HG03064 (cell line): ENCODE measurements around the gene GGT6.

Experiments
- ATAC-seq: cut with Tn5 transposase; IDR thresholded peaks from one replicate; pipeline ENCODE4 v1.9.1; 2021; ENCODE audit warnings: low read depth; ENCODE audit not compliant: unreplicated experiment

Gene GGT6

DNA sequence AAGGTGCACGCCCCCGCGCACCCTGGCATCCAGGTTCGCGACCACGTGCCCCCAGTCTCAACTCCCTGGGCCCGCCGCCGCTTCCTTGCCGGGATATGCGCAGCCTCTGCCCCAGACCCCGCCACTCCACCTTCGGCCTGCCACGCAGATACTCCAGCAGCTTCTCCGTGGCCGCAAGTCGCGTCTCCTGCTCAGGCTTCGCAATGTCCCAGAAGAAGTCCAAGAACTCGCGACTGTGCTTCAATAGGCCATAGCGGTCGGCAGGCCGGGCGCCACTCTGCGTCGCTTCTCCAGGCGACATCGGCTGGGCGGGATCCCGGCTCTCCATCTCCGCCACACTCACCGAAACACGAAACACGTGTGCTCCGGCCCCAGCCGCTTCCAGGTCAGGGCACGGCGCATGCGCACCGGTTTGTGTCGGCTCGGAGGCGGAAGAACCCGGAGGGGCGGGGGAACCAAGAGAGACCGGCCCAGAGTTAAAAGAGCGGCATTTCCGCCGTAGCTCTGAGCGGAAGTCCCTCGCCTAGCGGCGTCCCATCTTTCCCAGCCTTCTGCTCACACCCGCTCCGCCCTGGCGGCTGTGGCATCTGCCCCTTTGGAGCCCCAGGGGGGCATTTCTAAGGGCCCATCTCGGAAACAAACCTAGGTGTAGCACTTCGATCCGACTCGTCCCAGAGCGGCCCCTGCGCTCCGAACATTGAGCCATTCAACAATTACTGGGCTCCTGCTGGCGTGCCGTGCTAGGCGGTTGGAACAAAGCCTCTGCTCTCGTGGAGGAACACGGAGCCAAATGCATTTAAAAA lies 5.2 kb downstream of the GGT6 start, which contains the start of gene MYBBP1A:
Gene MYBBP1A, minus strand, starts transcription at position 388 of the 803 bp plus-strand sequence. Its CDS starts 60 bp downstream, at position 328.
- ATAC-seq: peak; percentile 86

DNA sequence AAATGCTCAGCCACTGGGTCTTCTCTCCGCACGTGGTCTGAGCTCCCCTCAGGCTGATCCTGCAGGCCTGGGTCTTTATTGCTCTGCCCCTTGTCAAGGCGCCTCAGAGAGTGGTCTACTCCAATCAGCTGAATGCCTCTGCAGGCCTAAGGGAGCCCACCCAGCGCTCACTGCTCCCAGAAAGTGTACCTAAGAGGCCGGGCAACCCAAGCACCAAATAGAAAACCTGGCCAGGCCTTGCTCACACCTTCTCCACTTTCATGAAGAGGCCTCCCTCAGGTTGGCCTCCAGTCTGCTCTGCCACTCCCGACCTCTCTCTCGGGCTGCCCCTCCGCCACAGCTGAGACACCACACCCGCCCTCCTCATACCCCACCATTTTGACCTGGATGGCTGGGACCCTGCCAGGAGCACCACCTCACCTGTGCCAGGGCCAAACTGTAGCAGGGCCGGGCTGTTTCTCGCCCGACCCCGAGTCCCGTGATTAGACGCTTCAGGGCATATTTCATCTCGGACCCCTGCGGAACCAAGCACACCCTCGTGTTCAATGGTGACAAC lies 5.9 kb downstream of the GGT6 start:
- no peak for ATAC-seq

DNA sequence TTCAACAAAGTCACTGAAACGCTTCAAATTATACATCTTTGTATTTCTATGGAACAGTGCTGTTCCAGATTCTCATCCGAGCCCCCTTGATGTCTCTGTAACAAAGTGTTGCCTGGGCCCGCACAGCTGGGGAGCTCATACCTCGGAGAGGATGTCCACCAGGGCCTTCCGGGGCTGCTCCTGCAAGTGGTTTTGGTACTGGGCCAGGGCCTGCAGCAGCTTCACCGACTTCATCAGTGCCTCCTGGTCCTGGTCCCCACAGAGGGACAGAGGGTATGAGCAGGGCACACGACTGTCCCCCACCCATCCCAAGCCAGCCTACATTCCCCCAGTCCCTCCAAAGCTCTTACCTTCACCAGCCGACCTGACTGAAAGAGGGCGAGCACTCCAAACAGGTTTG lies 6.7 kb downstream of the GGT6 start:
- ATAC-seq: no peak

DNA sequence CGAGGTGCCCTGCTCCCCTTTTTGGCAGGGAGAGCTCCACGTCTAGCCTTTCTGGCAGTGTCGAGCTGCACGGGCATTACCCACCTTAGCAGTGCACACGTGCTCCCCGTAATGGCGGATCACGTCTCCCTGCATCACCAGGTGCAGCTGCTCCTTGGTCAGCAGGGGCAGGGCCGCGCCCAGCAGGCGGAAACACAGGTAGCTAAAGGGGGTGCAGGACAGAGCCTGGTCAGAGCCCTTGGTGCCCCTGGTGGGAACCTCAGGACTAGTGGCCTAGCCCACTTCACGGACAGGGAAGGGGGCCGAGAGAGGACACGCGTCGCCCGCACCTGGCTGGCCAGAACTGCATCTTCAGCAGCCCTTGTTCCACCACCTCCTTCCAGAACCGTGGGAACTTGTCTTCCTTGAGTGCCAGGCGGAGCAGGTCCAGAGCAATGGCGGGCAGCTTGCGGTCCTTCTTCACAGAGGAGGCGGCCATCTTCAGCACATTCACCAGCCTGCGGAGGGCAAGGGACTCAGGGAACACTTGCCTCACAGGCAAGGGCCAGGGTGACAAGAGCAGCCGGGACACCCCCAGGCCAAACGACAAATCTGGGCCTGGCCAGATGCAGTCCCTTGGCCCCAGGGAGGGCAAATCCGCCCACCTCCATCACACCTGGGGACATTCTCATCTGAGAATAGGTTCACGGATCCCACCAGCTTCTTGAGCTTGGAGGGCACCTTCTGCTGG lies 8.4 kb downstream of the GGT6 start:
- no peak for ATAC-seq

DNA sequence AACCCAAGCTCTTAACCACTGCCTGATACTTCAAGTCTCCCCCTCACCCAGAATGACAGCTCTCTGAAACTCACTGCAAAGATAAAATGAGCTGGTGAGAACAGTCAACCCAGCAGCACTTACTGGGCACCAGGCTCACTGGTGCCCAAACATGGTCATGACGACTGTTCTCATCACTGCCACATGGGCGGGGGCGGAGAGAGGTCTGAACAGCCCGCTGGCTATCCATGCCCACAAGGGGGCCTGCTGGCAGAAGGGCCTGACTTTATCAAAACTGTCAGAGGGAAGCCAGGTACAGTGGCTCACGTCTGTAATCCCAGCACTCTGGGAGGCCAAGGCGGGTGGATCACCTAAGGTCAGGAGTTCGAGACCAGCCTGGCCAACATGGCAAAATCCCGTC lies 9.2 kb downstream of the GGT6 start:
- no peak for ATAC-seq

DNA sequence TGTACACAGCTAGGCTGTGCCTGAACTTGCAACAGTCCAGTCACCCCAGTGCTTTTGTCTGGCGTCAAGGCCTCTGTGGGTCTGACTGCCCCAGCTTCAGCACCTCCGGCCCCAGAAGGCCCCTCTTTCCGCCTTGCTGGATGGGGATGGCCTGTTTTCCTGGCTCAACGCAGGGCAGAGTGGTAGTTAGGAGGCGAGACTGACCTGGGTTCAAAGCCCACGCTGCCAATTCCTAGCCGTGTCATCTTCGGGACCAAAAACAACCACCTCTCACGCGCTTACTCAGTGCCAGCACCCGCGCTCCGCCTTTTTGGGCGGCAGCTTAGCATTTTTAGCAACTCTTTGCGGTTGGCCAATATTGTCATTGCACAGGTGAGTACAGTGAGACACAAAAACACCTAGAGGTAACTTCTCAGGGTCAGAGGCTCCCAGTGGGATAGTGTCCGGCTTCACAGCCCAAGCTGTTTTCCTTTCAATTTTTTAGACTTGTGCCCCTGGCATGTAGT lies 9.8 kb downstream of the GGT6 start:
- ATAC-seq: no peak

DNA sequence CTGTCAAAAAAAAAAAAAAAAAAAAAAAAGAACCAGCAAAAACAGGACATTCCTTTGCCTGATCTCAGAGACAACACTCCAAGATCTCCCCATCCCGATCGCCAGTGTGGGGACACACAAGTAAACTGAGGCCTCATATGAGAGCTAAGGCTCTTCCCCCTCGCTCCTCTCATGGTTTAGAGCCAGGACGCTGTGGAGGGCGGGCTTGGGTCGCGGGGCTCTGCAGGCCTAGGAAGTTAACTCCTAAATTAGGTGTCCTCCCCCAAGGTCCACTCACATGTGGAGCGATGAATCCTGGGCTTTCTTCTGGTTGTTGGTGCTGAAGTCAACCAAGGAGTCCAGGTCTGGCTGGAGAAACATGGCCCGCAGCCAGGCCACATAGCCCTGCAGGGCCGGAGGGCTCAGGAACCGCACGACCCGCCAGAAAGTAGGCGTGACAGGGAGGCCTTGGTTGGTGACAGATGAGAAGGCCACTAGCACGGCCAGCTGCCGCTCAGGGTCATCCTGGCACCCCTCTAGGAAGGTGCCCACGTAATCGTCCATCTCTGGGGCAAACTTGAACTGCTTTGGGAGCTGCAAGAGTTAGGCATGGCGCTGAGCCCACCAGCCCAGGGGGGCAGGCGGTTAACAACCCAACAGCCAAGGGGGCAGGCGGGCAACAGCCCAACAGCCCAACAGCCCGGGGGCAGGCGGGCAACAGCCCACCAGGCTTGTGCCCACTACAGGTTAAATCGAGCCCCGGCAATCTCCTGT lies 10.4 kb downstream of the GGT6 start:
- ATAC-seq: no peak

DNA sequence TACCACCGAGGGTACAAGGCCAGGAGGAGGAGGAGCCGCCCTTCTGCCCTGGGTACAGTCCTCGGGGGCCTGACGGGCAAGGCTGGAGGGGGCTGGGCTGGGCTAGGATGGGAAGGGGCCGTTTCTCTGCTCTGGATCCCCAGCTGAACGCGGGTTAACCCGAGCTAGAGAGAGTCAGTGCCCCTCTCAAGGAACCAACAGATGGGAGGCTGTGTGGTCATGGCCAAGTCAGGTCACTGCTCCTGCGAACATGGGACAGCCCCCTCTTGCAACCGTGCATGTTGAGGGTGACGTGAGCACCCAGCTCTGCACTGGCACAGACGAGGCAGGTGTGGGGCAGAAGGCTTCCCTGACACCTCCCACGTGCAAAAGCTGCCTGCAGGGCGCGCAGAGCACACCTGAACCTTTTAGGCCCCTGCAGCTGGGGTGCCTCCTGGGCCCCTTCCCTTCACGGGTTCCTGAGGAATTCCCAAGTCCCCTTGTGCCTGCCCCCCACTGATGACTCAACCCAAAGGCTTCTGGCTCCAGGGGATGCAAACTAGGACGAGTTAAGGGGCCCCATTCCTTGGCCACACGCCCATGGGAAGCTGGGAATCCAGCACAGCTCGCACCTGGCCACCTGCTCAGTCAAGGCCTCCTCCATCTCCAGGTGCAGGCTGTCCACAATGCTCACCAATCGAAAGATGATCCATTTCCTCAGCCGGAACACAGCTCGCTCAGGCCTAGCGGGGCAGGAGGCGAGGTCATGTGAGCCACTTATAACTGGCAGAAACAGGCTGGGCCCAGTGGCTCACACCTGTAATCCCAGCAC lies 11.5 kb downstream of the GGT6 start:
- no peak for ATAC-seq

DNA sequence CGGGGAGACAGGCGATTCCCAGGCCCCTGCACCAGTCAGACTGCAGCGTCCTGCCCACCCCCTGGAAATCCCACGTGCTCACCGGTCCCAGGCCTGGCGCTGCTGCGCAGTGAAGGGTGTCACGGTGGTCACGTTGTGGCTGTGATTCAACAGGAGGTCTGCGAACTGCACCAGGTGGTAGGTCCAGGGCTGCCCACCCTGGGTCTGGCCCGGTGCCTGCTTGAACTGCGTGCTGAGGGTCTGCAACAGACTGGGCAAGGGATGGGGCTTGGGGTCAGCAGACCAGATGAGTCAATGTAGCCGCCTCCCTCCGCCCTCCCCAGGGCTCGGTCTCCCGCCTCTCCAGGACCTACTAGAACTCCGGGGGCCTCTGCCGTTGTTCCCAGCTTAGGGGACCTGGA lies 12.3 kb downstream of the GGT6 start:
- no peak for ATAC-seq

DNA sequence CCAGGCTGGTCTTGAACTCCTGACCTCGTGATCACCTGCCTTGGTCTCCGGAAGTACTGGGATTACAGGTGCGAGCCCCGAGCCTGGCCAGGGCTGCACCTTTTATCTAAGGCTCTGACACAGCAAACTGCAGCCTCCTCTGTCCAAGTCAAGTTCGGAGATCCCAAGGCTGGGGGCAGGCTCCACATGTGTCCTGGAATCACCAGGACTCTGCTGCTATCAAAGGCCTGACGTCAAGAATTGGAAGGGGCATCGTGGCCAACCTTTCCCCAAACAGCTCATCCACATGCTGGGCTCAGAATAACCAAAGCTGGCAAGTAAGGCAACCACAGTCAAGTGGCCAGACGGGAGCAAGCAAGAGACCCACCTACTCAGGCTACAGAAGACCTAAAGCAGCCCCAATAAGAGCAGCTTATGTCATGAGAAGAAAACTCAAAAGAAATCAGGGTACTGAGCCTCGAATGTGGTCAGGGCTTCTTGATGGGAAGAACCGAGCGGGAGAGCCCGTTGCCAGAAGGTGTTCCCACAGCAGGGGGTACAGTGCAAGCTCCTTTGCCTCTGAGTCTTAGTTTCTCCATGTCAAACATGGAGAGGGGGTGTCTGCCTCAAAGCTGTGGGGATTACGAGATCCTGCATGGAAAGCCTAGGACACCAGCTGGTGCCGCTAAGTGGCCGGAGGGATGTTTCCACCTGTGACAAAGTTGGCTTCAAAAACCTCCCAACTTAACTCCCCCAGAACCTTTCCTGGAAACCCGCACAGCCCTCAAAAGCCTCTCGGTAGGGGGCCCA lies 13.1 kb downstream of the GGT6 start:
- ATAC-seq: no peak

DNA sequence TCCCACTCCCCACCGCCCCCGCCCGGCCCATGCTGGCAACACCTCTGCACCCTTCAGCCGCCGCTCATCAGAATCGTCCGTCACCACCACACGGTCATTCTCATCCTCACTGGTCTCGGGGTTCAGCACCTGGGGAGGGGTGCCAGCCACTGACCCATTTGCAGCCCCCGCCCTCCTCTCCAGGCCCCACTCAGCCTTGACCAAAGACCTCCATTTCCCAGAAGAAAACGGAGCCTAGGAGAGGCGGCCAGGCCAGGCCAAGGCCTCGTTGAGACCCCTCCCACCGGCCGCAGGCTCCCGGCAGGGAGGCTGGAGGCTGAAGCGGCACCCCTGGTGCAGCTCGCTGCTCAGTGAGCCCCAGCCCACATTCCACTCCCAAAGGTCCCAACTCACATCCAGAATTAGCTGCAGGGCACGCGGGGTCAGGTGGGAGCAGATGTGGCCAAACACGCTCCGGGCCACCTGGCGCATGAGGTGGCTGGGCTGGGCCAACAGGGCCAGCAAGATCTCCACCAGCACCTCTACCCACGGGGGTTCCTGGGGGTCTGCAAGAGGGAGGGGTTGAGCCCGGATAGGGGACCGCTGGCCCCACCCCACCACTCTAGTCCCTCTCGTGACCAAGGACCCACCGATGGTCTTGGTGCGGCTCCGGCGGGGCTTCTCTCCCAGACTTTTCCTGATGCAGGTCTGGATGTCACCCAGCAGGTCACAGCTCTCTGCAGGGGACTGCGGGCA lies 15.0 kb downstream of the GGT6 start:
- ATAC-seq: no peak

DNA sequence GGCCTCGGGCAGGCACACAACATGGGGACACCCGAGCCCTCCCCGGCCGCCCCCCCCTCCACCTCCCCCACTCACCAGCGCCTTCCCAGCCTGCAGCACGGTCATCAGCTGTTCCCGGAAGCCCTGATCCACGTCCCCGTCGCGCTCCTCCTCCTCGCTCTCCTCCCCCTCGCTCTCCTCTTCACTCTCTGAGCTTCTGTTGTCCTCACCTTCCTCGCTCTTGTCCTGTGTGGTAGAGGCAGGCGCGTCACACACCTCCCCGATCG lies 15.5 kb downstream of the GGT6 start:
- ATAC-seq: no peak

DNA sequence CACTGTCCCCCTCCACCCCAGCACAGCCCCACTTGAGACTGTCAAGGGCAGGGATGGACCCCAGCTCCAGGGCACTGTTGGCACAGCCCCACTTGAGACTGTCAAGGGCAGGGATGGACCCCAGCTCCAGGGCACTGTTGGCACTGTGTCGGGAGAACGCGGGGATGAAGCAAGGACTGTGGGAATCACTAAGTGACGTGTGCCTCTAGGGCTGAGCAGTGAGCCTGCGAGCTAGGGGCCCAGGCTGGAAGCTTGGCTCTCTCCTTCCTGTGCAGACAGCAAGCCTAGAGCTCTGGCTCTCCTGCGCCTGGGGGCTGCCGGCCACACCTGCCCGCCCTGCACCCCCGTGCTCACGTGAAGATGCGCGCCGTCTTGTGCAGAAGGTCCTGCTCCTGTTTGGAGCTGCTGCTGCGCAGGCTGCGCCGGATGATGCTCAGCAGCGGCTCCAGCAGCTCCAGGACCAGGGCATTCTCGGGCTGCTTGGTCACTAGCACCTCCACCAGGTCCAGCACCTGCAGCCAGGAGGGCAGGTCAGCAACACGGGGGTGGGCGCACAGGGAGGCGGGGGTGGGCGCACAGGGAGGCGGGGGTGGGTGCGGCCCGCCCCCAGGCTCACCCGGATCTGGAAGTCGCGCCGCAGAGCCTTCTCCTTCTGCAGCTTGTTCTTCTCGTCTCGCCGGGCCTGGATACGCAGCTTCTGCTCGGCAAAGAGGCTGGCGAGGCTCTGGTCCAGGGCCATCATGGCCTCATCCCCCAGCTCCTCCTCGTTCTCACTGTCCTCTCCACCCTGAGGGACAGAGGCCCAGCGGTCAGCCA lies 16.0 kb downstream of the GGT6 start:
- ATAC-seq: no peak

DNA sequence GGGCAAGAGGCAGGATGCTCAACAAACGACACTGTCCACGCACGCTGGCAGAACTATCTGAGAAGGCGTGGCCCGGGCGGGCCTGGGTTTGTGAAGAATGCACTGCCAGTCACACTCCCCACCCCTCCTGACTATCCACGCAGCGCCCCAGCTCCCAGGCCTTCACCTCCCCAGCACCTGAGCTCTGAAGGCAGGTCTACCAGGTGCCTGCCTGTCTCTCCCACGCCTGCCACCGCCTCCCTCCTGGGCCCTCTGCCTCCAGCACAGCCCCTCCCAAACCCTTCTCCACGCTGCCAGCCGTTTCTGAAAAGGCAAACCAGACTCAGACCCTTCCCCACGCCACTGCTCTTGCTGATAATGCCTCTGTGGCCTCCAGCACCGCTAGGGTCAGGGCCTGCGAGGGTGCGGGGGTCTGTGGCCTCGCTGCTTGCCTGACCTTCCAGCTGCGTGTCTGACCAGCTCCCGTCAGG lies 16.8 kb downstream of the GGT6 start:
- ATAC-seq: no peak

DNA sequence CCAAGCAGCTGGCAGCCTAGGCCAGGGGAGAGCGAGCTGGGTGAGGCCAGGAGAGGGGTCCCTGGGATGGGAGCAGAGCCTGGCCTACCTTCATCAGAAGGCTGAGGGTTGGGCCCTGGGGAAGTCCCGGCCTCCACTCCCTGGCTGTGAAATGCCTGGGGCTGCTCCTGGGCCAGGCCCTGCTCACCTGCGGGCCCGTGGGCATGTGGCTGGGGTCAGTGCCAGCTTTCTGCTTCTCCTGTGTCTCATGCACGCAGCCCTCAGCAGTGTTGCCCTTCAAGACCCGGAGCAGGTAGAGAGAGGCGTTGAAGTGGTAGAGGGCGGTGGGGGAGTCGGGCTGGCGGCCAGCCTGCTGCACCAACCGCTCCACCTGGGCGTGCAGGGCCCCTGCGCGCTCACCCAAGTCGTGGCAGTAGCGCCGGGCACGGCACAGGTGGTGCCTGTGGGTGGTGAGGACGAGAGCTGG lies 17.6 kb downstream of the GGT6 start:
- ATAC-seq: no peak

DNA sequence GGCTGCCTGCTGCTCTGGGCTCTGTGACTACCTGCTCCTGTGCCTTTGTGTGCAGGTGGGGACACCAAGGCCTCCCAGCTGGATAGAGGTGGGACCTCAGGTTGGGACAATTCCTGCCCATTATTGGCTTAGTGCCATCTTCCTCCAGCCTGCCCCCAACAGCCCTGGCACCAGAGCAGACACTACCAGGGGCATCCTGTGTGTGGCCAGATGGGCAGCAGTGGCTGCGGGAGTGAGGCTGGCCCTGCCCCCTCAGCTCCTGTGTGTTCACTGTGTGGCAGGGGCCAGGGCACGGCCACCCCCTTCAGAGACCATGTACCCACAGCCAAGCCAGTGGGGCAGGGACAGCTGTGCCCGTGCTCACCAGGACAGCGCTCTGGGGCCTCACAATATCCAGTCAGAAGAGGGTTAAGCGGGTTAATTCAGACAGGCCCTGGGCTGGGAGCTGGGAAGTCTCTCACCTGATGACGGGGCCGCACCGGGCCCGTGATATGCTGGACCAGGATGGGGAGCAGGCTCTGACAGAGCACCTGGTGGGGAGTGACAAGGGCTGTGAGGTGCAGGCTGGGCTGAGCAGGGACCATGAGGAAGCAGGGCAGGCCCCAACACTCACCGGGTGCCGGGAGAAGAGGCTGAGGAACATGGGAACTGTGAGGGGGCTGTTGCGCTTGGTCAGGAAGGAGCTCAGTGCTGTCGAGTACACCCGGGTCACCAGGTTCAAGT lies 18.2 kb downstream of the GGT6 start:
- no peak for ATAC-seq
